T47D (cell line): Measurements from ENCODE around the gene MFRP.
A peak's percentile ranks its signal among the peaks of the same experiment; 100 is the strongest.

Source experiments
- DNase-seq, 2 experiments: peaks; one replicate each; pipeline versions ENCODE4 v3.0.0 to v3.0.0-alpha.2; 2011 to 2012; ENCODE audit warnings: low read depth in 1 of 2, low spot score in 1 of 2
- JUND ChIP-seq: IDR thresholded peaks from 2 replicates; pipeline ENCODE4 v1.6.1; 2012; ENCODE audit warnings: low read depth
- in situ Hi-C: cut with HindIII; loops from 2 replicates; pipeline ENCODE4 v1.10.0; 2016; ENCODE audit warnings: low sequenced_read_pairs, low pct_unique_long_range_greater_than_20kb

Gene MFRP

GRCh38 chr11:119307219-119307618 lies 39.3 kb downstream of the MFRP start:
- in situ Hi-C loops: no loop called here
- DNase-seq: peak in 1 of 2 experiments; percentile 35
- TF ChIP-seq JUND: no peak

DNA sequence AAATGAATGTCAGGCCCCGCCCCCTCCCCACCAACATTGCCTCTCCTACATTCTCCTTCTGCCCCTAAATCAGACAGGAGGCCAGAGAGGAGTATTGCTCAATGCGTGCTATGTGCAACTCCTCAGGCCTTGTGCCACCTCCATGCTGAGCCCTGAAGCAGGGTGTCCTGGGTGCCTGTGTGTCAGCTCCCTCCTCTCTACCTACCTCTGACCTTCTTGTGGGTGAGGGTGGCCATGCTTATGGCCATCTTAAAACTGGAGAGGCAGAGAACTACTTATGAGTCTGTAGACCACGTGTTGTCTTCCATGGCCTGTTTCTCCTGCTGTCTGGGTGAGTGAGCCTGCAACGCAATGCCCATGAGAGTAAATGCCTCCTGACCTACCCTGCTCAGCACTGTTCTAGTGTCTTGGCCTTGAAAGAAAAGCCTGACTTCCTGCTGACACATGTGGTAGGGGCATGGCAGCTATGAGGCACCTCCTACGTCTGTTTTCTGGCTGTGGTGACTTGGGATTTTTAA lies 40.1 kb downstream of the MFRP start:
- in situ Hi-C loops: no loop called here
- no peak for TF ChIP-seq JUND
- no peak for DNase-seq

DNA sequence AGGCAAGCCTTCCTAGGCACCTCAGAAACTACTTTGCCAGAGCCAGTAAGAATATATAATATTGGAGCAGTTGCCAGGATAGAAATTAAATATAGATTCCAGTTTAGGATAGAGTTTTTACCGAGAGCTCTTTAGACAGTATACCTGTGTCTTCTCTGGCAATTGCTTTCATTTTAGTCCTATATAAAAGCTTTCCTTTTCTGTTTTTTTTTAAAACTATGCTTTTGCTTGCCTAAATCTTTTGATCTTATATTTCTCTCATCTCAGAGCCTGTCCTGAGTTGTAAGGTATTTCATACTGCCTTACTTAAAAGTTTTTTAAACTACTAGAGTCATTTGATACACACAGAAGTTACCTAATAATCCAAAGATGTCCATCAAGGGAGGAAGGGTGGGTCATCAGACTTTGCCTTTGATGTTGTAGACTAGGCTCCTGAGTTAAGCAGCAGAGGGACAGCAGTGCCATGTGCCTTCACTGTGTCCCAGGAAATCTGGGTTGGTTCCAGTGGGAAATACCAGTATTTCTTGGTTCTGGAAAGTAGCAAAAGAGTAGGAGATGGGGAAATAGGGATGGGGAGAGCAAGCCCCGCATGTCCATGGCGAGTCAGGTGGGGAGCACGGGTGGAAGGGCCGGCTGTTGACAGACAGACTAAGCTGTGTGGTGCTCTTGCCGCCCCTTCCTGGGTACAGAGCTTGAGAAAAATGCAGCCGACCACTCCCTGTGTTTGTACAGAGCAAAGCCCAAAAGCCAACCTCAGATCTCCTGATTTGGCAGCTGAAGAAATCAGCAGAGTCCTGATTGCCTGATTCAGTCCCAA lies 40.7 kb downstream of the MFRP start:
- DNase-seq: no peak
- in situ Hi-C loops: no loop called here
- TF ChIP-seq JUND: no peak

GRCh38 chr11:119303227-119303718 lies 43.2 kb downstream of the MFRP start:
- no peak for TF ChIP-seq JUND
- in situ Hi-C loops: no loop called here
- DNase-seq: no peak

DNA sequence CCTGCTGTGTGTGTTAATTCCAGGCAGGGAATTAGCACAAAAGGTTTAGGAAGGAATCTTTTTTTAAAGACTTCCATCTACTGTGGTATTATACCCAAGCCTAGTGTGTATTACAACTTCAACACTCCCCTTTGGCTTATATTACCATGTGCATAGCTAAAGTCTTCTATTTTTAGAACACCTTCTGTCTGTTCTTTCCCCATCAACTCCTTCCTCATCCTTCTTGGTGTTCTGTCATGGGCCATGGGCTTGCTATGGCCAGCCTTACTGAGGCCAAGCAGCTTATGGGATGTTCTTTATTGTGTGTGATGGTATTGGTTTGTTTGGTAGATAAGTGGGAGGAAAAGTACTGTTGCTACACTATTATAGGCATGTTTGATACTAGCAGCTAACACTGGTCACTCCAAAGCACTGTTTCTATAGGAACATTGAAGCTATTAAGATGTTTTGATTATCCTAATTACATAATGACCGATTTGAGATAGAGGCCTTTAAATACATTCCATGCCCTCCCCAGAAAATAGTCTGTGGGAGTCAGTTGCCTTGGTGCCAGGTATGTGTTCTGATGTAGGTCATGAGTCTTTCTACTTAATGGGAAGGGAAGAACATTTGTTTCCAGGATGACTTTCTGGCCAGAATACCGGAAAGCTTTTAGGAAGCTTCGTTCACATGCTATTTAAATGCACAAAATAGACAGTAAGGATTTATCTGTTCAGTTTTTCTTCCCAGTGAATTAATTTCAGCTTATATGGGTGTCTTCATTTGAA lies 46.1 kb downstream of the MFRP start:
- DNase-seq: no peak
- no peak for TF ChIP-seq JUND
- in situ Hi-C loops: no loop called here

DNA sequence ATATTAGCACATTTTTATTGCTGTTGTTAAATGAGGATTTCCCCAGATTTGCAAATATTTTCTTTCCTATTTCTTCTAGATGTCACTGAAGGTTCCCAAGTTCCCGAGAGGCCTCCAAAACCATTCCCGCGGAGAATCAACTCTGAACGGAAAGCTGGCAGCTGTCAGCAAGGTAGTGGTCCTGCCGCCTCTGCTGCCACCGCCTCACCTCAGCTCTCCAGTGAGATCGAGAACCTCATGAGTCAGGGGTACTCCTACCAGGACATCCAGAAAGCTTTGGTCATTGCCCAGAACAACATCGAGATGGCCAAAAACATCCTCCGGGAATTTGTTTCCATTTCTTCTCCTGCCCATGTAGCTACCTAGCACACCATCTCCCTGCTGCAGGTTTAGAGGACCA lies 47.1 kb downstream of the MFRP start:
- no peak for TF ChIP-seq JUND
- in situ Hi-C loops: no loop called here
- no peak for DNase-seq

DNA sequence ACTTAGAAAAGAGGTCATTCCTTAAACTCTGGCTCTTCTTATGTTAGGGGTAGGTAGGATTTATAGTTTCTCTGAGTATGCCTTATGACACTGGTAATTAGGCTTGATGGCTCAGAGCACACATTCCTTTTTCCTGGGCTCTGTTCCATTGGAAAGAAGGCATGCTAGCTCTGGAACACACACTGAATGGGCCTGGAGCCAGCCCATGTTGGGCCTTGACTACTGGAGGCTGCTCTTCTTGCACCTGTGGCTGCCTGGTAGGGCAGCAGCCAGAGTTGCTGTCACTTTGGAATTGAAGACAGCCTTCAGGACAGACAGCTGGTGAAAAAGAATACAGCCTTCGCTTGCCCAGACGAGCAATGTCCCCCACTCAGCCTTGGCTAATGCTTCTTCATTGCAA lies 47.8 kb downstream of the MFRP start:
- TF ChIP-seq JUND: no peak
- DNase-seq: no peak
- in situ Hi-C loops: no loop called here

- in situ Hi-C loops: no loop called here
- DNase-seq: no peak
- no peak for TF ChIP-seq JUND
These were observed 48.6 kb downstream of the MFRP start for GRCh38 chr11:119297938-119298337.

DNA sequence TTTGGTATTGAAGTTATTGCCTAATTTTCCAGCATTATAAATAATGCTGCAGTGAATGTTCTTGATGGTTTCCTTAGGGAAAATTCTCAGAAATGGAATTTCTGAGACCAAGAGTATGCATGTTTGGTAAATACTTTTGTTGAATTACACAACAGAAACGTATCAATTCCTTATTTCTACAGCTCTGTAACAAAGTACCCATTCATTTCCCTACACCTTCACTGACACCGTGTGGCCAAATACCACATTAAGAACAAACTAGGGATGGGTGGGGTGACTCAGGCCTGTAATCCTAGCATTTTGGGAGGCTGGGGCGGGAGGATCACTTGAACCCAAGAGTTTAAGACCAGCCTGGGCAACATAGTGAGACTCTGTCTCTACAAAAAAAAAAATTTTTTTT lies 51.3 kb downstream of the MFRP start:
- in situ Hi-C loops: no loop called here

DNA sequence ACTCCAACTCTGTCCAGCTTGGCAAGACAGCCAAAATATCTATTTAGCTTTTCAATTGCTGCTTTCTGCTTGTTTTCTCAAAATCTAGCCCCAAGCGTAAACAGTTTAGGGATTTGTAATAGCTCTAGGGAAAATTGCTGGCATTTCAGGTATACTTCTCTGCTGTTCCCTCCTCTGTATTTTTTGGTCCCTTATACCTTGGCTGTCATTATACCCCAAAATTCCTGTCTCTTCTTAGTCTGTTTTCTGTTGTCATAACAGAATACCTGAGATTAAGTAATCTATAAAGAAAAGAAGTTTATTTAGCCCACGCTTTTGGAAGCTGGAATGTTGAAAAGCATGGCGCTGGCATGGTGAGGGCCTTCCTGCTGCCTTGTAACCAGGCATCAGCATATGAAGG lies 53.0 kb downstream of the MFRP start:
- in situ Hi-C loops: no loop called here
- no peak for TF ChIP-seq JUND
- no peak for DNase-seq

More for the DNA sequence above, 51.3 kb downstream of the MFRP start:
- DNase-seq: peak in 1 of 2 experiments; percentile 51
- TF ChIP-seq JUND: no peak

DNA sequence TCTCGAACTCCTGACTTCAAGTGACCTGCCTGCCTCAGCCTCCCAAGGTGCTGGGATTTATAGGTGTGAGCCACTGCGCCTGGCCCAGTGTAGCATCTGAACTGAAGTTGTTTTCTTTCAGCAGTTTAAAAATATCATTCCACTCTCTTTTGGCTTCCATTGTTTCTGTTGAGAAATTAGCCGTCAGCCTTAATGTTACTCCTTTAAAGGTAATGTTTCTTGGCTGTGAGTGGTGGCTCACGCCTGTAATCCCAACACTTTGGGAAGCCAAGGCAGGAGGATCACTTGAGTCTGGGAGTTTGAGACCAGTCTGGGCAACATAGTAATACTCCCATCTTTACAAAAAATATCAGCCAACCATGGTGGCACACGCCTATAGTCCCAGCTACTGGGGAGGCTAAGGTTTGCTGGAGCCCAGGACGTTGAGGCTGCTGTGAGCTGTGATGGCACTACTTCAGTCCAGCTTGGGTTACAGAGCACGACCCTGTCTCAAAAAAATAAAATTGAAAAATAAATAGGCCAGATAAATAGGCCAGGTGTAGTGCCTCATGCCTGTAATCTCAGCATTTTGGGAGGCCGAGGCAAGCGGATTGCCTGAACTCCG lies 55.5 kb downstream of the MFRP start:
- no peak for TF ChIP-seq JUND
- no peak for DNase-seq
- in situ Hi-C loops: no loop called here
